ENCODE results near the gene FGF18.

The FGF18 gene

DNA sequence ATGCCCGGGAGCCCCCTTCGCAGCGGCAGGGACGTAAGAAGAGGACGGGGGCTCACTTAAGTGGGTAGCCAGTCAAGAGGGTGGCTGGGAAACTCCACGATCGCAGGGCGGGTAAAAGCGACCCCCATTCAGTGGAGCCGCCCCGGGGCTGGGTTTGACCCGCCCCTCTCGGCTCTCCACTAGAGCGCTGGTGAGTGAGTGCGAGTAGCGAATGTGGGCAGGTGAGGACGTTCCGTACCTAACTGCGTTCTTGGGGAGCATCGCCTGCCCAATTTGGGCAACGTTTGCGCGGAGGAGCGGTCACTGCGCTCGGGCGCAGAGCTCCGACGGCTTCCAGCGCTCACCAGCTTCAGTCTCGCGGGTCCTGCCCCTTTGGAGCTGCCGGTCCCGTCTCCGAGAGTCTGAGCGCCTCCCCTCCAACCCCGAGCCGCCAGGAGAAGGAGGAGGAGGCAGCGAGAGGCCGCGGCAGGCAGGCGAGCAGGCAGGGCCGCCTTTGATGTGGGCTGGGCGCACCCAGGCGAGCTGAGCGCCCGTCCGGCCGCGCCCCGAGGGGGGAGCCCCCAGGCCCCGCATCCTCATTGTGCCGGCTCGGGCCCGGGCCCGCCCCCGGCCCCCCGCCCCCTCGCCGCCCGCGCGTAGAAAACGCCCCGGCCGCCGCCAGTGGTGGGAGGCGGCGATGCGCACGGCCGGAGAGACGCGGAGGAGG lies at the start of gene FGF18 (continued):
- TF ChIP-seq, protein P1, sequence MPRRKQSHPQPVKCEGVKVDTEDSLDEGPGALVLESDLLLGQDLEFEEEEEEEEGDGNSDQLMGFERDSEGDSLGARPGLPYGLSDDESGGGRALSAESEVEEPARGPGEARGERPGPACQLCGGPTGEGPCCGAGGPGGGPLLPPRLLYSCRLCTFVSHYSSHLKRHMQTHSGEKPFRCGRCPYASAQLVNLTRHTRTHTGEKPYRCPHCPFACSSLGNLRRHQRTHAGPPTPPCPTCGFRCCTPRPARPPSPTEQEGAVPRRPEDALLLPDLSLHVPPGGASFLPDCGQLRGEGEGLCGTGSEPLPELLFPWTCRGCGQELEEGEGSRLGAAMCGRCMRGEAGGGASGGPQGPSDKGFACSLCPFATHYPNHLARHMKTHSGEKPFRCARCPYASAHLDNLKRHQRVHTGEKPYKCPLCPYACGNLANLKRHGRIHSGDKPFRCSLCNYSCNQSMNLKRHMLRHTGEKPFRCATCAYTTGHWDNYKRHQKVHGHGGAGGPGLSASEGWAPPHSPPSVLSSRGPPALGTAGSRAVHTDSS (tag by site-specific recombination; IDR thresholded peaks at IDR 0.05): no peak
- TF ChIP-seq ZNF830 (tag by site-specific recombination; IDR thresholded peaks at IDR 0.05; ENCODE audit: low read depth) (no peak), ZNF692 (tag by site-specific recombination; IDR thresholded peaks at IDR 0.05) (0 out of 2 replicates have a peak, but pooled peaks have one; percentile 5), ZNF266 (tag by site-specific recombination; IDR thresholded peaks at IDR 0.05; ENCODE audit: low read depth) (no peak), ZNF510 (tag by site-specific recombination; IDR thresholded peaks at IDR 0.05; ENCODE audit: insufficient replicate concordance) (no peak), BCL11A (tag by site-specific recombination; IDR thresholded peaks at IDR 0.05; ENCODE audit: low read depth) (no peak), ZNF114 (tag by site-specific recombination; IDR thresholded peaks at IDR 0.05) (no peak), ZNF184 (tag by site-specific recombination; IDR thresholded peaks at IDR 0.05) (no peak)
- TF ChIP-seq, protein P2, sequence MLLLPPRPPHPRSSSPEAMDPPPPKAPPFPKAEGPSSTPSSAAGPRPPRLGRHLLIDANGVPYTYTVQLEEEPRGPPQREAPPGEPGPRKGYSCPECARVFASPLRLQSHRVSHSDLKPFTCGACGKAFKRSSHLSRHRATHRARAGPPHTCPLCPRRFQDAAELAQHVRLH (tag by site-specific recombination; IDR thresholded peaks at IDR 0.05): 0 out of 2 replicates have a peak, but pooled peaks have one; percentile 28

- CTCF ChIA-PET: interaction anchor here (0.6 to 1.0 kb wide), 3 partner anchors 13 to 265 kb away, joined by 3 read pairs; no protein-coding TSS in a partner anchor
- POLR2A ChIA-PET: no interaction called here
Measured at GRCh38 chr5:171369898-171370297, 49.5 kb upstream of the FGF18 start.

More at GRCh38 chr5:171369898-171370297, 49.5 kb upstream of the FGF18 start:
- Histone ChIP-seq H3K27ac (ENCODE audit: extremely low read depth, low read depth, low read length) (no peak overlapping the region), H3K9me3 (ENCODE audit: control insufficient read depth, insufficient read depth, low read depth, low read length) (no peaks in the 10 kb centered on the region), H3K4me3 (ENCODE audit: low read depth, low read length) (no peak overlapping the region), H3K36me3 (ENCODE audit: control insufficient read depth in 2 of 2, insufficient read depth in 1 of 2, low read length in 2 of 2) (no peaks in the 10 kb centered on the region), H3K4me1 (ENCODE audit: control insufficient read depth, insufficient read depth, low read length) (no peaks in the 10 kb centered on the region)
- TF ChIP-seq KLF17 (tag by site-specific recombination; IDR thresholded peaks at IDR 0.05) (no peak), ZNF791 (tag by site-specific recombination; IDR thresholded peaks at IDR 0.05) (no peak), ZEB2 (tag by site-specific recombination; IDR thresholded peaks at IDR 0.05) (no peak), YY1 (tag by site-specific recombination; IDR thresholded peaks at IDR 0.05) (no peak), ZNF555 (tag by site-specific recombination; conservative IDR thresholded peaks at IDR 0.05) (no peak), ZNF747 (tag by site-specific recombination; IDR thresholded peaks at IDR 0.05) (no peak), ZNF544 (tag by site-specific recombination; IDR thresholded peaks at IDR 0.05) (no peak), ZNF2 (tag by site-specific recombination; IDR thresholded peaks at IDR 0.05) (no peak), SP2 (tag by site-specific recombination; IDR thresholded peaks at IDR 0.05) (no peak), ZFP3 (tag by site-specific recombination; IDR thresholded peaks at IDR 0.05; ENCODE audit: low read depth) (no peak), GLI2 (tag by site-specific recombination; IDR thresholded peaks at IDR 0.05; ENCODE audit: borderline replicate concordance, low read depth) (no peak), FEZF1 (tag by site-specific recombination; IDR thresholded peaks at IDR 0.05) (no peak), ZBTB20 (tag by site-specific recombination; IDR thresholded peaks at IDR 0.05) (no peak)
- TF ChIP-seq, protein P3, sequence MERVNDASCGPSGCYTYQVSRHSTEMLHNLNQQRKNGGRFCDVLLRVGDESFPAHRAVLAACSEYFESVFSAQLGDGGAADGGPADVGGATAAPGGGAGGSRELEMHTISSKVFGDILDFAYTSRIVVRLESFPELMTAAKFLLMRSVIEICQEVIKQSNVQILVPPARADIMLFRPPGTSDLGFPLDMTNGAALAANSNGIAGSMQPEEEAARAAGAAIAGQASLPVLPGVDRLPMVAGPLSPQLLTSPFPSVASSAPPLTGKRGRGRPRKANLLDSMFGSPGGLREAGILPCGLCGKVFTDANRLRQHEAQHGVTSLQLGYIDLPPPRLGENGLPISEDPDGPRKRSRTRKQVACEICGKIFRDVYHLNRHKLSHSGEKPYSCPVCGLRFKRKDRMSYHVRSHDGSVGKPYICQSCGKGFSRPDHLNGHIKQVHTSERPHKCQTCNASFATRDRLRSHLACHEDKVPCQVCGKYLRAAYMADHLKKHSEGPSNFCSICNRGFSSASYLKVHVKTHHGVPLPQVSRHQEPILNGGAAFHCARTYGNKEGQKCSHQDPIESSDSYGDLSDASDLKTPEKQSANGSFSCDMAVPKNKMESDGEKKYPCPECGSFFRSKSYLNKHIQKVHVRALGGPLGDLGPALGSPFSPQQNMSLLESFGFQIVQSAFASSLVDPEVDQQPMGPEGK (tag by site-specific recombination; IDR thresholded peaks at IDR 0.05): no peak
- TF ChIP-seq, protein P4, sequence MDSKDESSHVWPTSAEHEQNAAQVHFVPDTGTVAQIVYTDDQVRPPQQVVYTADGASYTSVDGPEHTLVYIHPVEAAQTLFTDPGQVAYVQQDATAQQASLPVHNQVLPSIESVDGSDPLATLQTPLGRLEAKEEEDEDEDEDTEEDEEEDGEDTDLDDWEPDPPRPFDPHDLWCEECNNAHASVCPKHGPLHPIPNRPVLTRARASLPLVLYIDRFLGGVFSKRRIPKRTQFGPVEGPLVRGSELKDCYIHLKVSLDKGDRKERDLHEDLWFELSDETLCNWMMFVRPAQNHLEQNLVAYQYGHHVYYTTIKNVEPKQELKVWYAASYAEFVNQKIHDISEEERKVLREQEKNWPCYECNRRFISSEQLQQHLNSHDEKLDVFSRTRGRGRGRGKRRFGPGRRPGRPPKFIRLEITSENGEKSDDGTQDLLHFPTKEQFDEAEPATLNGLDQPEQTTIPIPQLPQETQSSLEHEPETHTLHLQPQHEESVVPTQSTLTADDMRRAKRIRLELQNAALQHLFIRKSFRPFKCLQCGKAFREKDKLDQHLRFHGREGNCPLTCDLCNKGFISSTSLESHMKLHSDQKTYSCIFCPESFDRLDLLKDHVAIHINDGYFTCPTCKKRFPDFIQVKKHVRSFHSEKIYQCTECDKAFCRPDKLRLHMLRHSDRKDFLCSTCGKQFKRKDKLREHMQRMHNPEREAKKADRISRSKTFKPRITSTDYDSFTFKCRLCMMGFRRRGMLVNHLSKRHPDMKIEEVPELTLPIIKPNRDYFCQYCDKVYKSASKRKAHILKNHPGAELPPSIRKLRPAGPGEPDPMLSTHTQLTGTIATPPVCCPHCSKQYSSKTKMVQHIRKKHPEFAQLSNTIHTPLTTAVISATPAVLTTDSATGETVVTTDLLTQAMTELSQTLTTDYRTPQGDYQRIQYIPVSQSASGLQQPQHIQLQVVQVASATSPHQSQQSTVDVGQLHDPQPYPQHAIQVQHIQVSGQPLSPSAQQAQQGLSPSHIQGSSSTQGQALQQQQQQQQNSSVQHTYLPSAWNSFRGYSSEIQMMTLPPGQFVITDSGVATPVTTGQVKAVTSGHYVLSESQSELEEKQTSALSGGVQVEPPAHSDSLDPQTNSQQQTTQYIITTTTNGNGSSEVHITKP (tag by site-specific recombination; IDR thresholded peaks at IDR 0.05): no peak
